ENCODE results near the gene PTPN7.

Gene PTPN7

DNA sequence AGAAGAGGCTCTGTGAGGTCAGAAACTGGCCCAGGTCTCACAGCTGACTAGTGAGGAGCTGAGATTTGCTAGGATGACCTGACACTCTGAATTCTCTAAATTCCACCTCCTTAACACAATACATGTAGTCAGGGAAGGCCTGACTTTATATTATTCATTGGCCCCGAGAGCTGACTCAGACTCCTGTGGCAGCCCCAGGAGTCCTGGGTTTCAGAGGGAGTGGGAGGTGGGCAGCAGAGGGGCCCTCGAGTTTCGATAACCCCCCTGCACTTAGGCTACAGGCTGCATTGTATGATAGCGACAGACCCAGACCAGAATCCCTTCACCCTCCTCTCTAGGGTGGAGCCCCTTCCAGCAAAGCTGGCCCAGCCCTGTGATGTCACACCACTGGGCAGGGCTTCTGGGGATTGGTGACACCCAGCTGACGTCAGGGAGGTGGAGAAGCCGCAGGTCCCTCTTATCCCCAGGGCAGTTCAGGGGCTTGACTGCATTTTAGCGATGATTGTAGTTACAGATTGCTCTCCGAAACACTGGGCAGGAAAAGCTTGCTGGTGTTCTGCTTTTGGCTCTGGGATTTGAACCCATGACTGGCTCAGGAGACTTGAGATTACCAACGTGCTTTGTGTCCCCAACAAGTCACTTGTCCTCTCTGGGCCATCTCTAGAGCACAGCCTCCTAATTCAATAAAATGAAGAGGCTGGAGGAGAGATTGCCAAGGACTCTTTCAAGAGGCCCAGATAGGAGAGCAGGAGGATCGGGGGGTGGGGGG is 54.6 kb downstream of the PTPN7 start (continued):
- TF ChIP-seq ZBTB17 (tag by site-specific recombination; IDR thresholded peaks at IDR 0.05) (peak; percentile 30; the same call in 1 of the 2 replicates), SCRT1 (tag by site-specific recombination; IDR thresholded peaks at IDR 0.05; ENCODE audit: borderline replicate concordance) (peak; percentile 50; the same call in 1 of the 2 replicates), ZNF768 (tag by site-specific recombination; IDR thresholded peaks at IDR 0.05) (no peak), ZNF658 (tag by site-specific recombination; IDR thresholded peaks at IDR 0.05) (no peak), SCRT2 (tag by site-specific recombination; IDR thresholded peaks at IDR 0.05) (peak; percentile 79), ZXDB (tag by site-specific recombination; IDR thresholded peaks at IDR 0.05) (peak; percentile 63; the same call in 1 of the 2 replicates), ZNF404 (tag by site-specific recombination; IDR thresholded peaks at IDR 0.05) (no peak), SP3 (tag by site-specific recombination; IDR thresholded peaks at IDR 0.05) (peak; percentile 69; the same call in 1 of the 2 replicates), ZNF335 (tag by site-specific recombination; conservative IDR thresholded peaks at IDR 0.05) (peak; percentile 42; the same call in 1 of the 2 replicates), ZBTB21 (tag by site-specific recombination; IDR thresholded peaks at IDR 0.05) (peak; percentile 96), OVOL3 (tag by site-specific recombination; IDR thresholded peaks at IDR 0.05) (no peak), ZBTB8A (tag by site-specific recombination; IDR thresholded peaks at IDR 0.05) (no peak)
- TF ChIP-seq, protein P1, sequence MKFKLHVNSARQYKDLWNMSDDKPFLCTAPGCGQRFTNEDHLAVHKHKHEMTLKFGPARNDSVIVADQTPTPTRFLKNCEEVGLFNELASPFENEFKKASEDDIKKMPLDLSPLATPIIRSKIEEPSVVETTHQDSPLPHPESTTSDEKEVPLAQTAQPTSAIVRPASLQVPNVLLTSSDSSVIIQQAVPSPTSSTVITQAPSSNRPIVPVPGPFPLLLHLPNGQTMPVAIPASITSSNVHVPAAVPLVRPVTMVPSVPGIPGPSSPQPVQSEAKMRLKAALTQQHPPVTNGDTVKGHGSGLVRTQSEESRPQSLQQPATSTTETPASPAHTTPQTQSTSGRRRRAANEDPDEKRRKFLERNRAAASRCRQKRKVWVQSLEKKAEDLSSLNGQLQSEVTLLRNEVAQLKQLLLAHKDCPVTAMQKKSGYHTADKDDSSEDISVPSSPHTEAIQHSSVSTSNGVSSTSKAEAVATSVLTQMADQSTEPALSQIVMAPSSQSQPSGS (tag by site-specific recombination; IDR thresholded peaks at IDR 0.05; ENCODE audit: low read depth), result peak; percentile 91
- TF ChIP-seq, protein P2, sequence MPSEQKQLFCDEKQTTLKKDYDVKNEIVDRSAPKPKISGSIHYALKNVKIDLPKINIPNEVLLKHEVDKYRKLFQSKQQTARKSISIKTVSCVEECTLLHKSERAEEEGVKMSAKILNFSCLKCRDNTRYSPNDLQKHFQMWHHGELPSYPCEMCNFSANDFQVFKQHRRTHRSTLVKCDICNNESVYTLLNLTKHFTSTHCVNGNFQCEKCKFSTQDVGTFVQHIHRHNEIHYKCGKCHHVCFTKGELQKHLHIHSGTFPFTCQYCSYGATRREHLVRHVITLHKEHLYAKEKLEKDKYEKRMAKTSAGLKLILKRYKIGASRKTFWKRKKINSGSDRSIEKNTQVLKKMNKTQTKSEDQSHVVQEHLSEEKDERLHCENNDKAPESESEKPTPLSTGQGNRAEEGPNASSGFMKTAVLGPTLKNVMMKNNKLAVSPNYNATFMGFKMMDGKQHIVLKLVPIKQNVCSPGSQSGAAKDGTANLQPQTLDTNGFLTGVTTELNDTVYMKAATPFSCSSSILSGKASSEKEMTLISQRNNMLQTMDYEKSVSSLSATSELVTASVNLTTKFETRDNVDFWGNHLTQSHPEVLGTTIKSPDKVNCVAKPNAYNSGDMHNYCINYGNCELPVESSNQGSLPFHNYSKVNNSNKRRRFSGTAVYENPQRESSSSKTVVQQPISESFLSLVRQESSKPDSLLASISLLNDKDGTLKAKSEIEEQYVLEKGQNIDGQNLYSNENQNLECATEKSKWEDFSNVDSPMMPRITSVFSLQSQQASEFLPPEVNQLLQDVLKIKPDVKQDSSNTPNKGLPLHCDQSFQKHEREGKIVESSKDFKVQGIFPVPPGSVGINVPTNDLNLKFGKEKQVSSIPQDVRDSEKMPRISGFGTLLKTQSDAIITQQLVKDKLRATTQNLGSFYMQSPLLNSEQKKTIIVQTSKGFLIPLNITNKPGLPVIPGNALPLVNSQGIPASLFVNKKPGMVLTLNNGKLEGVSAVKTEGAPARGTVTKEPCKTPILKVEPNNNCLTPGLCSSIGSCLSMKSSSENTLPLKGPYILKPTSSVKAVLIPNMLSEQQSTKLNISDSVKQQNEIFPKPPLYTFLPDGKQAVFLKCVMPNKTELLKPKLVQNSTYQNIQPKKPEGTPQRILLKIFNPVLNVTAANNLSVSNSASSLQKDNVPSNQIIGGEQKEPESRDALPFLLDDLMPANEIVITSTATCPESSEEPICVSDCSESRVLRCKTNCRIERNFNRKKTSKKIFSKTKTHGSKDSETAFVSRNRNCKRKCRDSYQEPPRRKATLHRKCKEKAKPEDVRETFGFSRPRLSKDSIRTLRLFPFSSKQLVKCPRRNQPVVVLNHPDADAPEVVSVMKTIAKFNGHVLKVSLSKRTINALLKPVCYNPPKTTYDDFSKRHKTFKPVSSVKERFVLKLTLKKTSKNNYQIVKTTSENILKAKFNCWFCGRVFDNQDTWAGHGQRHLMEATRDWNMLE (tag by site-specific recombination; conservative IDR thresholded peaks at IDR 0.05; ENCODE audit: low read depth), result no peak
- TF ChIP-seq, protein P3, sequence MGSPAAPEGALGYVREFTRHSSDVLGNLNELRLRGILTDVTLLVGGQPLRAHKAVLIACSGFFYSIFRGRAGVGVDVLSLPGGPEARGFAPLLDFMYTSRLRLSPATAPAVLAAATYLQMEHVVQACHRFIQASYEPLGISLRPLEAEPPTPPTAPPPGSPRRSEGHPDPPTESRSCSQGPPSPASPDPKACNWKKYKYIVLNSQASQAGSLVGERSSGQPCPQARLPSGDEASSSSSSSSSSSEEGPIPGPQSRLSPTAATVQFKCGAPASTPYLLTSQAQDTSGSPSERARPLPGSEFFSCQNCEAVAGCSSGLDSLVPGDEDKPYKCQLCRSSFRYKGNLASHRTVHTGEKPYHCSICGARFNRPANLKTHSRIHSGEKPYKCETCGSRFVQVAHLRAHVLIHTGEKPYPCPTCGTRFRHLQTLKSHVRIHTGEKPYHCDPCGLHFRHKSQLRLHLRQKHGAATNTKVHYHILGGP (tag by site-specific recombination; IDR thresholded peaks at IDR 0.05), result no peak
- TF ChIP-seq, protein P4, sequence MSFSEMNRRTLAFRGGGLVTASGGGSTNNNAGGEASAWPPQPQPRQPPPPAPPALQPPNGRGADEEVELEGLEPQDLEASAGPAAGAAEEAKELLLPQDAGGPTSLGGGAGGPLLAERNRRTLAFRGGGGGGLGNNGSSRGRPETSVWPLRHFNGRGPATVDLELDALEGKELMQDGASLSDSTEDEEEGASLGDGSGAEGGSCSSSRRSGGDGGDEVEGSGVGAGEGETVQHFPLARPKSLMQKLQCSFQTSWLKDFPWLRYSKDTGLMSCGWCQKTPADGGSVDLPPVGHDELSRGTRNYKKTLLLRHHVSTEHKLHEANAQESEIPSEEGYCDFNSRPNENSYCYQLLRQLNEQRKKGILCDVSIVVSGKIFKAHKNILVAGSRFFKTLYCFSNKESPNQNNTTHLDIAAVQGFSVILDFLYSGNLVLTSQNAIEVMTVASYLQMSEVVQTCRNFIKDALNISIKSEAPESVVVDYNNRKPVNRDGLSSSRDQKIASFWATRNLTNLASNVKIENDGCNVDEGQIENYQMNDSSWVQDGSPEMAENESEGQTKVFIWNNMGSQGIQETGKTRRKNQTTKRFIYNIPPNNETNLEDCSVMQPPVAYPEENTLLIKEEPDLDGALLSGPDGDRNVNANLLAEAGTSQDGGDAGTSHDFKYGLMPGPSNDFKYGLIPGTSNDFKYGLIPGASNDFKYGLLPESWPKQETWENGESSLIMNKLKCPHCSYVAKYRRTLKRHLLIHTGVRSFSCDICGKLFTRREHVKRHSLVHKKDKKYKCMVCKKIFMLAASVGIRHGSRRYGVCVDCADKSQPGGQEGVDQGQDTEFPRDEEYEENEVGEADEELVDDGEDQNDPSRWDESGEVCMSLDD (tag by site-specific recombination; IDR thresholded peaks at IDR 0.05), result 0 out of 2 replicates have a peak, but pooled peaks have one; percentile 23

Measured in HEK293 (cell line).